ENCODE results near the gene CD109. TPM values are rescaled to one million over a fixed set of nuclear protein-coding genes. Genes with fewer than 3 reads are reported as not detected.

CD109 gene
- total RNA-seq, 1 donor = 170 TPM

- no peak overlapping the region for H3K4me3 ChIP-seq (ENCODE audit: low read depth, low read length)
- DNase-seq (ENCODE audit: low read depth) = peak; percentile 68
- TF ChIP-seq CTCF (IDR thresholded peaks at IDR 0.05; ENCODE audit: insufficient read depth, low read length) = no peak
Observed at GRCh38 chr6:73738367-73739028, 42.5 kb downstream of the CD109 start.

DNA sequence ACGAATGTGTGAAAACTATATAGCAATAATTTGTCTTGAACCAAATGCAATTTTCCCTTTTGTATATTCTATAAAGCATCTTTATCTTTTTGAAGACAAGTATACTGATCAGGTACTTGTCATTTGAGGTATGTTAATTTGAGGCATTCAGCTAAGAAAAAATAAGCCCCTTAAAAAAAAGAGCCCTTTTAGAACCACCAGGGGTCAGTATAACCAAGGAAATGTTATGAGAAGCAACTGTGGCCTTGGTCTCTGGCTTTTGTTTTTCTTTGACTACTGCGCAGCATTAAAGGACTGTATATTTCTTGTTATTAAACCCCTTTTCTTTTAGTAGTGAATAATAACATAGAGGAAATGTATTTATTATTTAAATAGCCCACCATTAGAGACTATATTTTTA lies 43.1 kb downstream of the CD109 start:
- TF ChIP-seq CTCF (IDR thresholded peaks at IDR 0.05; ENCODE audit: insufficient read depth, low read length) = peak; percentile 68
- DNase-seq (ENCODE audit: low read depth) = peak; percentile 88
- H3K4me3 ChIP-seq (ENCODE audit: low read depth, low read length) = no peak overlapping the region

DNA sequence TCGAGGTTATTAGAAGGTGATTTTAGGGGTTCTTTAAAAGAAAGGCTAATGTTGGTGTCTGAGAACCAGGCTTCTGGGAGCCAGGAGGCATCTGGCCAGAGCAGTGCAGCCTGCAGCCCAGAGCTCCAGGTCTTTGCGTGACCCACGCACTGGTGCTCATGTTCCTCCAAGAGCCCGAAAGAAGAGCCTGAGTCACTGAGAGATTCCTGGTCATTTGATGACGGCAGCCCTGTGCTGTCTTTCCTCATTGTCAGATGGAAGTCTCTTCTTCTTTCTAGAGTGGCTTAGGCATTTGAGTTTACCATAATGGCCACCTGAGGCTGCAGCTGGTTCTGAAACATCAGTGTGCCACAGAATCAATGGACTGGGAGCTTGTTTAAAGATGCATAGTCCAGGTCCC lies 46.4 kb downstream of the CD109 start:
- no peak for TF ChIP-seq CTCF (IDR thresholded peaks at IDR 0.05; ENCODE audit: insufficient read depth, low read length)
- no peak for DNase-seq (ENCODE audit: low read depth)

GRCh38 chr6:73743081-73743480 lies 47.1 kb downstream of the CD109 start:
- no peak for TF ChIP-seq CTCF (IDR thresholded peaks at IDR 0.05; ENCODE audit: insufficient read depth, low read length)
- H3K4me3 ChIP-seq (ENCODE audit: low read depth, low read length) = no peak overlapping the region
- no peak for DNase-seq (ENCODE audit: low read depth)

More for the DNA sequence above, 46.4 kb downstream of the CD109 start:
- no peak overlapping the region for H3K4me3 ChIP-seq (ENCODE audit: low read depth, low read length)

DNA sequence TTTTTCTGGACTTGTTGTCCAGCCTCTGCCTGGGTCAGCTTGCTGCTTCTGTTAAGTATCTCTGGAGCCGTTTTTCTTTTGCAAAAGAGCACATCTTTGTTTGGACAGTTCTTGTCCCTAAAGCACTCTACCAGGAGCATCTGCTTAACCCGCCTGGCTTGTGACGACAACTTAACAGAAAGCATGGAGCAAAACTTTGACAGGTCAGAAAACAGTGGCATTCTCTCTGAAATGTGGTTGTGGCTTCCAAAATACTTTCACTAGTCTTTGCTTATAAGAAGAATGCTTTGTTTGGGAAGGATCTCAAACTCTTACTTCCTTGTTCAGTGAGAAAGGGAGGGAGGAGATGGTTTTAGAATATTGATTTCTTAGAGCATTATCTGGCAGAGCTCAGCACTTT lies 47.6 kb downstream of the CD109 start:
- no peak for DNase-seq (ENCODE audit: low read depth)
- no peak for TF ChIP-seq CTCF (IDR thresholded peaks at IDR 0.05; ENCODE audit: insufficient read depth, low read length)

DNA sequence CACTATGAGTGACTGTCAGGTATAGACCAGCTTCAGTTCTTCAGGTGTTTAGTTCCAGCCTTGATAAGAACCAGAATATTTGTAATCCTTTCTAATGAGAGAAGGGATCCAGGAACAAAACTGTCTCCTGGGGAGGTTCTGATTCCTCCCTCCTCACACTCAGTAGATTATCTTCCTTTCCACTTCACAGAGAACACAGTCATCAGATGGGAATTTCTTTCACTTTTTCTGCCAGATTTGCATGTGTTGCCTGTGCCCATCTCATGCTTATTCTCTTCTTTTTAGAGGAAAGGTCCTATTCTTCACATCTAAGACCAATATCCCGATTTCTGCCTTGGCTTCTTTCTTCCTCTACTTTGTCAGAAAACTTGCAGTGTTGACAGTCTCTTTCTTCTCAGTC lies 50.8 kb downstream of the CD109 start:
- peak; percentile 56 for DNase-seq (ENCODE audit: low read depth)
- no peak for TF ChIP-seq CTCF (IDR thresholded peaks at IDR 0.05; ENCODE audit: insufficient read depth, low read length)
- H3K4me3 ChIP-seq (ENCODE audit: low read depth, low read length) = no peak overlapping the region

More for the DNA sequence above, 47.6 kb downstream of the CD109 start:
- H3K4me3 ChIP-seq (ENCODE audit: low read depth, low read length) = no peak overlapping the region

GRCh38 chr6:73747289-73747688 lies 51.3 kb downstream of the CD109 start:
- no peak for DNase-seq (ENCODE audit: low read depth)
- no peak for TF ChIP-seq CTCF (IDR thresholded peaks at IDR 0.05; ENCODE audit: insufficient read depth, low read length)
- H3K4me3 ChIP-seq (ENCODE audit: low read depth, low read length) = no peak overlapping the region
